Embryonic facial prominence (tissue), 1 donor: ENCODE results near the gene EPHB2.

Experiments
- DNase-seq: peaks from one replicate; pipeline ENCODE4 v3.0.0-alpha.2; 2016; ENCODE audit errors: extremely low spot score

EPHB2 gene

DNA sequence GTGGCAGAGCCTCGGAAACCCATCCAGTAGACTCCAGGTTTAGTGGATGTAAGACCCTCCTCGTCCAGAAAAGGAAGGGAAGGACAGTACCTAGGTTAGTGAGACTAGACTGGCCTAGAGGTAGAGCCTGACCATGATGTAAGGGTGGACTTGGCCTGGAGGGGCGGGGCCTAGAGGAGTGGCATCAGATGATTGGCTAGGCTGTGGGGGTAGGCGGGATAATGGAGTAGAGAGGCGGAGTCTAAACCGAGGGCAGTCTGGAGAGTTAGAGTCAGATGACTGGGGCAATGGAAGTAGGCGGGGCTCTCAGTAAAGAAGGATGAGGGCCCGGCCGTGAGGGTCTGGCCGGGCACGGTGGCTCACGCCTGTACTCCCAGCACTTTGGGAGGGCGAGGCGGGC, 70.1 kb downstream of the EPHB2 start:
- DNase-seq = no peak

- DNase-seq = no peak
These were observed 70.8 kb downstream of the EPHB2 start for GRCh38 chr1:22781483-22781882.

DNA sequence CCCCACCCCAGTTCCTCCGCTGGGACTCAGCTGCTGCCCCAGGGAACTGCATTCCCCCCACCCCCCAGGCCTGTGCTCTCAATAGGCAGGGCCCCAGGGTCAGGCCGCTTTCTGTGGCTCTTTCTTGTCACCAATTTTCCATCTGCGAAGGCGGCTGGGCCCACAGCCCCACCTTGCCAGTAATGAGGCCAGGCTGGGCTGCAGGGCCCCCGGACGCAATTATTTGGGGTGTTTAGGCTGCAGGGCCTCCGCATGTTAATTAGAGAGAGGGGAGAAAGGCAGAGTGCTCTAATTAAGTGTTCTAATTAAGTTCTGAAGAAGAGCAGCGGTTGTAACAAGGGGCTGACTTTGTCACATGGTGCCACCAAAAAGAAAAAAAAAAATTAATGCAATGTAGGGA, 71.8 kb downstream of the EPHB2 start:
- DNase-seq = no peak

- no peak for DNase-seq
These were observed 73.7 kb downstream of the EPHB2 start for GRCh38 chr1:22784317-22784716.

GRCh38 chr1:22784737-22785136, 74.1 kb downstream of the EPHB2 start:
- no peak for DNase-seq

GRCh38 chr1:22786101-22786500, 75.5 kb downstream of the EPHB2 start:
- DNase-seq = no peak

- no peak for DNase-seq
These were observed 76.3 kb downstream of the EPHB2 start for GRCh38 chr1:22786719-22787489.

DNA sequence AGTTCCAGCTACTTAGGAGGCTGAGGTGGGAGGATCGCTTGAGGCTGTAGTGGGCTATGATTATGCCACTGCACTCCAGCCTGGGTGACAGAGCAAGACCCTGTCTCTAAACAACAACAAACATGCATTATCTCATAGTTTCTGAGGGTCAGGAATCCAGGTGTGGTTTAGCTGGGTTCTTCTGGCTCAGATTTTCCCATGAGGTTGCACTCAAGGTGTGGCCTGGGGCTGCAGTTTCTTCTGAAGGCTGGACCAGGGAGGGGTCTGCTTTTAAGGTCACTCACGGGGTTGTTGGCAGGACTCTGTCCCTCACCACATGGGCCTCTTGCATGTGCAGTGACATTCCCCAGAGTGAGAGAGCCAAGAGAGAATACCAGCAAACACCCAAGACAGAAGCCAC, 77.0 kb downstream of the EPHB2 start:
- DNase-seq = no peak

GRCh38 chr1:22788254-22788661, 77.6 kb downstream of the EPHB2 start:
- DNase-seq = no peak

GRCh38 chr1:22789356-22789994, 78.8 kb downstream of the EPHB2 start:
- DNase-seq = no peak

DNA sequence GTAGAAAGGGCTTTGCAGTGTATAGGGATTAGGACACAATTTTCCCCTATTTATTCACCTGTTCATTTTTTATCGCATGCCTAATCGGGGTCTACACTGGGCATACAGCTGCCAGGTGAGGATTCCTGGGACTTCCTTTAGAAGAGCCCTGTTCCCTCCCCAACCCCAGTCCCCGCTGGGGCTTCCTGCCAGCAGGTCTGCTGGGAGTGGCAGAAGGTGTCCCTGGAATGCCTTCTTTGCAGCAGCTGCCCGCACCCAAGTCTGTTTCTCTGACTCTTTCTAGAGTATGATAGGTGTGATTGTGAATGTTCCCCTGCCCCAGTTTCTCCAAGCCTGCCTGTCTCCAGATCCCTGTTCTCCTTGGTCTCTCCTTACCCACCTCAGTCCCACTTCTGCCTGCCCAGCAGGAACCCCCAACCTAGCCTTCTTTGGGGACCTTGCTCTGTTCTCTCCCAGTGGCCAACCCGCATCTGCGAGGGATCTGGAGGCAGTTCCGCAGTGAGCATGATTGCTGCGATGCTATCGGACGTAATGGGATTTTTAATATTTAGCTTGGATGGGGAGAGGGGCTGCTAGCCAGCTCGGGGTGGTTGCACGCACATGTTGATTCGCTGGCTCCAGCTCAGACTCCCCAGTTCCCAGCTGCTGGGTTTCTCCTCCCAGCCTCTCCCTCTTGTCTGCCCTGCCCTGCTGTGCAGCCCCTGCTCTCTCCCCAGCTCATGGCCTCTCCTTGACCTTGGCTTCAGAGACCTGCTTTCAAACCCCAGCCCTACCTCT, 79.8 kb downstream of the EPHB2 start:
- DNase-seq = no peak

- DNase-seq = no peak
These were observed 81.2 kb downstream of the EPHB2 start for GRCh38 chr1:22791831-22792347.

DNA sequence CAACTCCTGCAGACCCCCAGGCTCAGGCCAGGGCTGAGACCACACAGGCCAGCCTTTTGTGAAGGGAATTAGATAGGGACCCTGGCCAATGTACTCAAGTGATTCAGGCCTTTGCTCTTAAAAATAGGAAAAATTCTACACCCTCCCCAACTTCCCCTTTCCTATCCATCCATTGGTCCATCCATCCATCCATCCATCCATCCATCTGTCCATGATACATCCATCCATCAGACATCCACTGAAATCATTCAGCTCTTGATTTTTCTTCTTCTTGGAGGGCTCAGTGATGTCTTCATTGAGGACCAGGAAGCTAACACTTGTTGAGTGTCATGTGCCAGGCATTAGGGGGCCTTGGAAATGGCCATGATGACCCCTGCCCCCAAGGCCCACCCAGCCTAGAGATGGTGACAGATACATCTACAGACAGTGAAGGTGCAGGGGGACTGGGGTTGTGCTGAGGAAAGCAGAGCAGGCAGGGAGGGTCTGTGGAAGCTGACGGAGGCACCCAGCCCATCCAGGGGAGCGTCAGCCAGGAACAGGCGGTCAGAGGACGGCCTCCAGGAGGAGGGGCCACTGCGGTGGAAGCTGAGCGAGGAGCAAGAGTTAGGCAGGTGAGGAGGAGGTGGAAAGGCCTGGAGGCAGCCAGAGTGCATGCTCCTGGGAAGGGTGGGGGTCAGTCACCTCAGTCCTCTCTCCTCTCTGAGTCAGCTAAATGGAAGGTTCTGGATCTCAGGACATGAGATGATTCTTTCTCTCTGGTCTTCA, 81.9 kb downstream of the EPHB2 start:
- no peak for DNase-seq

GRCh38 chr1:22793647-22794046, 83.0 kb downstream of the EPHB2 start:
- no peak for DNase-seq

DNA sequence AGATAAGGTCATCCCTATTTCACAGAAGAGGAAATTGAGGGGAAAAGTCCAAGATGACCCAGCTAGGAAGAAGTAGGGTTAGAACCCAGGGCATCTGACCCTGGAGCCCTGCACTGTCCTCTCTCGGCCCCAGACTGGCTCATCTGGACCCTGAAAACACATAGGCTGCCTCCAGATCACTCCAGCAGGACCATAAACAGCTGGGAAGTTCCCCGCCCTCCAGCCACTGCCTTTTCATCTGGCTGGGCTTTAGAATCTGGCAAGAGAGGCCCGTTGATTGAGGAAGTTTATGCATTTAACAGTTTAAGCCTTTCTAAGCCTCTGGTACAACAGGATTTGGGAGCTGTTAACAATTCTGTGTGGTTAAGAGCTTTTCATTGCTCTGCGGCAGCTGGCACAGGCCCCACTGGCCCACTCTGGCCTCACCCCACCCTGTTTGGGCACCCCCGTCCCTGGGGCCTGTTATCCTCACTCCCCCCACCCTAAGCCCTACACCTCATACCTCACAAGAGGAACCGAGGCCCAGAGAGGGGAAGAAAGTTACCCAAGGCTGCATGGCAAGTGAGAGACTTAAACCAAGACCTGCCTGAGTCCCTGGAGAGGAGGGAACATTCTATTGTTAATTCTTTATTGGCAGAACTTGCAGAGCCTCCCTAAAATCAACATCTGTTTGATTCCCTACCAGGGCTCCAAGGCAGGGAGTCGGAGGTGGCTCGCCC, 84.2 kb downstream of the EPHB2 start:
- DNase-seq = no peak

DNA sequence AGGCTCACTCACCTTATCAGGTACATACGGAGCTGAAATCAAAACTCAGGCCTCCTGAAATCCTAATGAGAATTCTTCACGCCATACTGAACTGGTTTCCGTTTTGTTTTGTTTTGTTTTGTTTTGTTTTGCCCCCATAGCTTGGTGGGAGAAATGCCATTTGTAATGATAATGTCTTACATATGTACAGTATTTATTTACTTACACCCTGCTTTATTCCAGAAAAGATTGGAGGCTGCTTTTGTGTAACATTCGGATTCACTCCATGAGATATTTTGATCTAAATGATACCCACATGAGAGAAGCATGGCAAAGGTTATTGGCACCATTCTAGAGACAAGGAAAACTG, 84.7 kb downstream of the EPHB2 start:
- DNase-seq = no peak

DNA sequence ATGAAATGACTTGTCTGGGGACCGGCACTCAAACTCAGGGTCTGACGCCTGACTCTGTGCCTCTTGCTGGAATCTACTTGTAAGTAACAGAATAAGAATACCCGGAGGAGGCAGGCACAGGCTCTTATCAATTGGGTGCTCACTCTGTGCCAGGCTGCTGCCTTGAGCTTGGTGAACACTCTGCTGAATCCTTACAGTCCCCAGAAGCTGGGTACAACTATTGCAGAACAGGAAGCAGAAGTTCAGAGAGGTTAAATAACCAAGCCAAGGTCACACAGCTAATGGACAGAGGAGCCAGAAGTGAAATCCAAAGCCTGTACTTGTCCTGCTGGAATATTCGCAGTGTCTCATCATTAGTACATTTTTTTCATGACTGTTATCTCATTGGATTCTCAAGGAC, 86.0 kb downstream of the EPHB2 start:
- no peak for DNase-seq

DNA sequence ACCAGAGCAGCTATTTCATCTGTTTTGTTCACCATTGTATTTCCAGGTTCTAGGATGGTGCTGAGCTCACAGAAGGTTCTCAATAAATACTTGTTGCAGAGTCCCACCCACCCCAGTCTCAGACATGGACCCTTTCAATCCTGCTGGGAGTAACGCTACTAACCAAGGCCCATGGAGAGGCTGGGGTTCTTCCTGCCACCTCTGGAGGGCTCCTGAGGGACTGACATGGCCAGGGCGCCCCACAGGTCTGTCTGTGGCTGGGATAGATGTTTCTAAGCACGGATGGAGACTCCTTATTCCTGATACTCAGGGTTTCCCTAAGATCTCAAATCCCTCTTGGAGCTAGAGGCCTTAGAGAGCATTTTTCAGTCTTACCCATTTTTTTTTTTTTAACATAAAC, 87.4 kb downstream of the EPHB2 start:
- DNase-seq = no peak

- no peak for DNase-seq
These were observed 89.3 kb downstream of the EPHB2 start for GRCh38 chr1:22799971-22800370.

DNA sequence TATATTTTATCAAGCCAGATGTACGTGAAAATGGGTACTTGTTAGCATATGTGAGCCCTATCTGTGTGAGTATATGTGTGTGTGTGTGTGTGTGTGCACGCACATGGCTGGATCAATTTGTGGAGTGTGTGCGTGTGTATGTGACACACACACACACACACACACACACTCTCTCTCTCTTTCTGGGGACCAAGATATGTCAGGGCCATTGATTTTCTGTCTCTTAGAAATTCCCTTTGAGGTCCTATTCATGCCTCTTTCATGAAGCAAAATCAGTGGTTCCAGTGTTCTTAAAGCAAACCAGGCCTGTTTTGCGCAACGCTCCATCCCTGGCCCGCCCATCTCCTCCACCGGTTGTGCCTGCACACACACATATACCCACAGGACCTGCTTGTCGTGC, 90.0 kb downstream of the EPHB2 start:
- no peak for DNase-seq

- no peak for DNase-seq
These were observed 90.7 kb downstream of the EPHB2 start for GRCh38 chr1:22801347-22801746.
